Mesenchymal stem cell (in vitro differentiated cells and primary cell): ENCODE measurements around the gene FAM174C.

Experiments
- DNase-seq: peaks from one replicate; pipeline ENCODE4 v3.0.0-alpha.2; 2013
- H2AFZ ChIP-seq: one replicate; pipeline ENCODE4 v1.6.1; 2013; ENCODE audit warnings: low read depth, mild to moderate bottlenecking, control low read depth, inconsistent platforms, low read length, moderate library complexity
- H2AK5ac ChIP-seq: 2 replicates; pipeline ENCODE4 v1.6.1; 2013; ENCODE audit warnings: low read length, moderate library complexity, mild to moderate bottlenecking, inconsistent platforms; ENCODE audit not compliant: severe bottlenecking
- H2BK120ac ChIP-seq: one replicate; pipeline ENCODE4 v1.6.1; 2013; ENCODE audit warnings: low read depth, mild to moderate bottlenecking, inconsistent platforms, low read length, moderate library complexity
- H2BK12ac ChIP-seq, 2 experiments: one replicate each; pipeline ENCODE4 v1.6.1; 2013; ENCODE audit warnings: inconsistent platforms in 2 of 2, low read length in 2 of 2, mild to moderate bottlenecking in 2 of 2, moderate library complexity in 2 of 2, control low read depth in 1 of 2
- H2BK15ac ChIP-seq: one replicate; pipeline ENCODE4 v1.6.1; 2013; ENCODE audit warnings: mild to moderate bottlenecking, low read depth, inconsistent platforms; ENCODE audit not compliant: poor library complexity, severe bottlenecking
- H2BK5ac ChIP-seq: 2 replicates; pipeline ENCODE4 v1.6.1; 2013; ENCODE audit warnings: low read depth, mild to moderate bottlenecking, low read length, control low read depth, inconsistent platforms; ENCODE audit not compliant: poor library complexity, severe bottlenecking
- H3K14ac ChIP-seq, 2 experiments: one replicate each; pipeline ENCODE4 v1.6.1; 2013; ENCODE audit warnings: inconsistent platforms in 2 of 2, low read length in 2 of 2, control low read depth in 1 of 2, mild to moderate bottlenecking in 1 of 2, moderate library complexity in 1 of 2
- H3K18ac ChIP-seq, 2 experiments: one replicate each; pipeline ENCODE4 v1.6.1; 2013; ENCODE audit warnings: inconsistent platforms in 2 of 2, low read length in 2 of 2, control low read depth in 1 of 2, low read depth in 1 of 2, mild to moderate bottlenecking in 1 of 2
- H3K23ac ChIP-seq, 2 experiments: one replicate each; pipeline ENCODE4 v1.6.1; 2013; ENCODE audit warnings: inconsistent platforms in 2 of 2, low read length in 2 of 2, mild to moderate bottlenecking in 2 of 2, moderate library complexity in 2 of 2, control low read depth in 1 of 2
- H3K27ac ChIP-seq: 2 replicates; pipeline ENCODE4 v1.5.1; 2013; ENCODE audit warnings: mild to moderate bottlenecking, moderate library complexity, low read length, control low read depth, inconsistent platforms; ENCODE audit not compliant: poor library complexity, severe bottlenecking
- H3K27me3 ChIP-seq, 2 experiments: 2 replicates each; pipeline versions ENCODE4 v1.6.1 to v1.7.0; 2013; ENCODE audit warnings: low read length in 2 of 2, mild to moderate bottlenecking in 2 of 2, moderate library complexity in 2 of 2, control low read depth in 1 of 2, inconsistent platforms in 1 of 2; ENCODE audit not compliant: control insufficient read depth in 1 of 2, insufficient read depth in 1 of 2
- H3K36me3 ChIP-seq, 2 experiments: 2 replicates each; pipeline versions ENCODE4 v1.6.1 to v1.7.0; 2013; ENCODE audit warnings: low read length in 2 of 2, control low read depth in 1 of 2, inconsistent platforms in 1 of 2, low read depth in 1 of 2, mild to moderate bottlenecking in 1 of 2; ENCODE audit not compliant: insufficient read depth in 2 of 2, control insufficient read depth in 1 of 2
- H3K4ac ChIP-seq, 2 experiments: one replicate each; pipeline ENCODE4 v1.6.1; 2013; ENCODE audit warnings: inconsistent platforms in 2 of 2, low read length in 2 of 2, mild to moderate bottlenecking in 2 of 2, moderate library complexity in 2 of 2, control low read depth in 1 of 2, low read depth in 1 of 2
- H3K4me1 ChIP-seq: 2 replicates; pipeline ENCODE4 v1.6.1; 2013; ENCODE audit warnings: low read depth, low read length, control low read depth; ENCODE audit not compliant: control insufficient read depth, insufficient read depth
- H3K4me2 ChIP-seq: 2 replicates; pipeline ENCODE4 v1.6.1; 2013; ENCODE audit warnings: low read length, mild to moderate bottlenecking, inconsistent platforms; ENCODE audit not compliant: poor library complexity, severe bottlenecking
- H3K4me3 ChIP-seq, 2 experiments: 2 replicates each; pipeline versions ENCODE4 v1.5.1 to v1.7.0; 2013; ENCODE audit warnings: low read length in 2 of 2, mild to moderate bottlenecking in 2 of 2, control low read depth in 1 of 2, low read depth in 1 of 2; ENCODE audit not compliant: insufficient read depth in 1 of 2
- H3K79me1 ChIP-seq: replicated peaks from 2 replicates; pipeline ENCODE4 v1.6.1; 2013; ENCODE audit warnings: mild to moderate bottlenecking, control low read depth, low read length, inconsistent platforms; ENCODE audit not compliant: poor library complexity, severe bottlenecking
- H3K9ac ChIP-seq: 2 replicates; pipeline ENCODE4 v1.7.0; 2013; ENCODE audit warnings: mild to moderate bottlenecking, low read length, moderate library complexity
- H3K9me3 ChIP-seq: 2 replicates; pipeline ENCODE4 v1.7.0; 2013; ENCODE audit warnings: mild to moderate bottlenecking, low read length; ENCODE audit not compliant: control insufficient read depth
- H4K8ac ChIP-seq: one replicate; pipeline ENCODE4 v1.6.1; 2013; ENCODE audit warnings: inconsistent platforms, mild to moderate bottlenecking, low read length, moderate library complexity
- H4K91ac ChIP-seq: one replicate; pipeline ENCODE4 v1.6.1; 2013; ENCODE audit warnings: mild to moderate bottlenecking, low read length, inconsistent platforms
- WGBS: methylation state at CpG from one replicate; pipeline ENCODE4 v1.1.7; 2013; ENCODE audit warnings: mixed read lengths; 5-methylcytosine and 5-hydroxymethylcytosine counted together

Gene FAM174C

GRCh38 chr19:1288833-1289685 is 13.7 kb downstream of the FAM174C start:
- Histone ChIP-seq H3K4me2 (no peak overlapping the region), H3K4me3 (no peak overlapping the region), H3K4me1 (peaks cover 19% of the 10 kb centered on the region), H3K23ac (no peak overlapping the region), H2BK15ac (no peak overlapping the region), H3K18ac (no peak overlapping the region), H2BK5ac (no peak overlapping the region), H3K9me3 (no peaks in the 10 kb centered on the region), H3K9ac (no peak overlapping the region), H2BK120ac (no peak overlapping the region), H3K79me1 (no peaks in the 10 kb centered on the region), H2BK12ac (no peak overlapping the region), H4K8ac (no peak overlapping the region), H3K36me3 (no peaks in the 10 kb centered on the region), H2AFZ (no peak overlapping the region), H2AK5ac (no peak overlapping the region), H4K91ac (no peak overlapping the region), H3K27ac (no peak overlapping the region), H3K4ac (no peak overlapping the region), H3K27me3 (peaks cover 63 to 91% of the 10 kb centered on the region in 2 experiments), H3K14ac (no peak overlapping the region)
- DNase-seq: no peak
- WGBS: 91% methylated on average over 41 of the region's 41 CpGs

GRCh38 chr19:1289686-1290025 is 14.3 kb downstream of the FAM174C start:
- H4K91ac ChIP-seq: no peak overlapping the region
- no peak overlapping the region for H3K18ac ChIP-seq
- H4K8ac ChIP-seq: no peak overlapping the region
- H3K4me1 ChIP-seq: peaks cover 19% of the 10 kb centered on the region
- no peak overlapping the region for H3K9ac ChIP-seq
- H2BK12ac ChIP-seq: no peak overlapping the region
- H3K4me3 ChIP-seq: no peak overlapping the region
- no peak overlapping the region for H2BK15ac ChIP-seq
- no peak overlapping the region for H3K4me2 ChIP-seq
- no peaks in the 10 kb centered on the region for H3K9me3 ChIP-seq
- H2BK120ac ChIP-seq: no peak overlapping the region
- H2AFZ ChIP-seq: no peak overlapping the region
- no peak overlapping the region for H3K27ac ChIP-seq
- no peak for DNase-seq
- no peak overlapping the region for H3K14ac ChIP-seq
- H2AK5ac ChIP-seq: no peak overlapping the region
- WGBS: 87% methylated on average over 19 of the region's 19 CpGs
- no peaks in the 10 kb centered on the region for H3K79me1 ChIP-seq
- H3K27me3 ChIP-seq: peaks cover 63 to 91% of the 10 kb centered on the region in 2 experiments
- no peak overlapping the region for H3K4ac ChIP-seq
- H3K23ac ChIP-seq: no peak overlapping the region
- H3K36me3 ChIP-seq: no peaks in the 10 kb centered on the region
- no peak overlapping the region for H2BK5ac ChIP-seq

- no peak overlapping the region for H3K14ac ChIP-seq
- no peak overlapping the region for H3K23ac ChIP-seq
- no peak overlapping the region for H3K4me3 ChIP-seq
- peaks cover 20% of the 10 kb centered on the region for H3K4me1 ChIP-seq
- H2BK120ac ChIP-seq: no peak overlapping the region
- H2BK5ac ChIP-seq: no peak overlapping the region
- H4K8ac ChIP-seq: no peak overlapping the region
- no peak overlapping the region for H2BK15ac ChIP-seq
- 92% methylated on average over 24 of the region's 24 CpGs for WGBS
- H3K4ac ChIP-seq: no peak overlapping the region
- H4K91ac ChIP-seq: no peak overlapping the region
- H3K36me3 ChIP-seq: no peaks in the 10 kb centered on the region
- no peak overlapping the region for H2AFZ ChIP-seq
- no peak for DNase-seq
- no peak overlapping the region for H2BK12ac ChIP-seq
- no peaks in the 10 kb centered on the region for H3K9me3 ChIP-seq
- no peak overlapping the region for H2AK5ac ChIP-seq
- peaks cover 61 to 91% of the 10 kb centered on the region in 2 experiments for H3K27me3 ChIP-seq
- H3K4me2 ChIP-seq: no peak overlapping the region
- no peak overlapping the region for H3K27ac ChIP-seq
- no peak overlapping the region for H3K9ac ChIP-seq
- no peaks in the 10 kb centered on the region for H3K79me1 ChIP-seq
- H3K18ac ChIP-seq: no peak overlapping the region
These were observed 14.9 kb downstream of the FAM174C start for GRCh38 chr19:1290196-1290702.

GRCh38 chr19:1290703-1291651 is 15.6 kb downstream of the FAM174C start:
- no peak overlapping the region for H3K14ac ChIP-seq
- no peaks in the 10 kb centered on the region for H3K9me3 ChIP-seq
- H3K18ac ChIP-seq: no peak overlapping the region
- no peak overlapping the region for H3K4me3 ChIP-seq
- no peak overlapping the region for H2AK5ac ChIP-seq
- no peak overlapping the region for H2BK12ac ChIP-seq
- H3K9ac ChIP-seq: no peak overlapping the region
- no peak overlapping the region for H3K4me2 ChIP-seq
- H3K27me3 ChIP-seq: peaks cover 59 to 93% of the 10 kb centered on the region in 2 experiments
- no peak overlapping the region for H3K23ac ChIP-seq
- H3K4ac ChIP-seq: no peak overlapping the region
- H4K91ac ChIP-seq: no peak overlapping the region
- H2AFZ ChIP-seq: no peak overlapping the region
- no peak for DNase-seq
- WGBS: 86% methylated on average over 40 of the region's 40 CpGs
- H4K8ac ChIP-seq: no peak overlapping the region
- no peaks in the 10 kb centered on the region for H3K36me3 ChIP-seq
- H2BK120ac ChIP-seq: no peak overlapping the region
- no peak overlapping the region for H2BK5ac ChIP-seq
- H3K27ac ChIP-seq: no peak overlapping the region
- no peak overlapping the region for H2BK15ac ChIP-seq
- no peaks in the 10 kb centered on the region for H3K79me1 ChIP-seq
- H3K4me1 ChIP-seq: peaks cover 22% of the 10 kb centered on the region
